Neural cell (in vitro differentiated cells): ENCODE results near the gene ASRGL1. TPM values are rescaled to one million over a fixed set of nuclear protein-coding genes. Genes with fewer than 3 reads are reported as not detected.

Source experiments
- H2AFZ ChIP-seq: fragments of 200-600, 300-800 bp; sonication (generic), shearing (Covaris generic); 2 replicates; pipeline ENCODE4 v1.6.0; 2014; ENCODE audit warnings: low read depth, mild to moderate bottlenecking, antibody characterized with exemption, low read length, moderate library complexity
- H3F3A ChIP-seq: fragments of 200-600 bp; shearing (Covaris generic); 2 replicates; pipeline ENCODE4 v1.6.1; 2016; ENCODE audit warnings: mild to moderate bottlenecking, moderate library complexity, mixed read lengths, antibody characterized with exemption, low read length; ENCODE audit not compliant: insufficient read depth, poor library complexity, severe bottlenecking
- H3K27ac ChIP-seq: fragments of 200-600, 300-800 bp; sonication (generic), shearing (Covaris generic); 2 replicates; pipeline ENCODE4 v1.5.1; 2014; ENCODE audit warnings: mild to moderate bottlenecking, low read length, moderate library complexity
- H3K27me3 ChIP-seq: fragments of 300-800, 200-600 bp; sonication (generic), shearing (Covaris generic); 2 replicates; pipeline ENCODE4 v1.6.0; 2014; ENCODE audit warnings: mild to moderate bottlenecking, low read depth, low read length, moderate library complexity; ENCODE audit not compliant: insufficient read depth
- H3K36me3 ChIP-seq: fragments of 300-800, 200-600 bp; sonication (generic), shearing (Covaris generic); 2 replicates; pipeline ENCODE4 v1.5.1; 2014; ENCODE audit warnings: mild to moderate bottlenecking, antibody characterized with exemption, low read length, moderate library complexity; ENCODE audit not compliant: insufficient read depth
- H3K4me2 ChIP-seq: fragments of 300-800, 200-600 bp; sonication (generic), shearing (Covaris generic); 2 replicates; pipeline ENCODE4 v1.6.0; 2014; ENCODE audit warnings: mild to moderate bottlenecking, low read length
- H3K4me3 ChIP-seq: fragments of 300-800, 200-600 bp; sonication (generic), shearing (Covaris generic); 2 replicates; pipeline ENCODE4 v1.5.1; 2014; ENCODE audit warnings: mild to moderate bottlenecking, low read length, moderate library complexity
- H3K79me2 ChIP-seq: fragments of 200-600 bp; shearing (Covaris generic); replicated peaks from 2 replicates; pipeline ENCODE4 v1.6.0; 2014; ENCODE audit warnings: mild to moderate bottlenecking, low read length, moderate library complexity; ENCODE audit not compliant: insufficient read depth
- H3K9ac ChIP-seq: fragments of 300-800, 200-600 bp; sonication (generic), shearing (Covaris generic); 2 replicates; pipeline ENCODE4 v1.6.1; 2016; ENCODE audit warnings: mild to moderate bottlenecking, low read length, mixed read lengths
- H3K9me2 ChIP-seq: fragments of 200-600 bp; shearing (Covaris generic); 2 replicates; pipeline ENCODE4 v1.6.1; 2016; ENCODE audit warnings: mild to moderate bottlenecking, low read length, mixed read lengths; ENCODE audit not compliant: insufficient read depth
- H3K9me3 ChIP-seq: fragments of 200-600, 300-800 bp; sonication (generic), shearing (Covaris generic); 2 replicates; pipeline ENCODE4 v1.6.1; 2016; ENCODE audit warnings: mild to moderate bottlenecking, mixed run types, low read length, moderate library complexity, mixed read lengths
- H4K20me1 ChIP-seq: fragments of 200-600 bp; shearing (Covaris generic); 2 replicates; pipeline ENCODE4 v1.6.1; 2016; ENCODE audit warnings: mild to moderate bottlenecking, mixed run types; ENCODE audit not compliant: insufficient read depth
- EP300 ChIP-seq: fragments of 450-650 bp; conservative IDR thresholded peaks from 2 replicates; pipeline ENCODE4 v1.6.1; 2014; ENCODE audit warnings: antibody characterized with exemption, mild to moderate bottlenecking, moderate library complexity; ENCODE audit not compliant: poor library complexity, severe bottlenecking
- EZH2 ChIP-seq: fragments of 200-600, 300-800 bp; shearing (Covaris generic), sonication (generic); IDR thresholded peaks from 2 replicates; pipeline ENCODE4 v1.6.1; 2014; ENCODE audit warnings: antibody characterized with exemption, low read length, borderline replicate concordance, mild to moderate bottlenecking; ENCODE audit not compliant: insufficient read depth, poor library complexity, severe bottlenecking
- MXI1 ChIP-seq: fragments of 450-650 bp; conservative IDR thresholded peaks from 2 replicates; pipeline ENCODE4 v1.6.1; 2014; ENCODE audit warnings: antibody characterized with exemption, mild to moderate bottlenecking; ENCODE audit not compliant: poor library complexity, severe bottlenecking
- POLR2AphosphoS5 ChIP-seq: IDR thresholded peaks from 2 replicates; pipeline ENCODE4 v1.6.1; 2012
- RAD21 ChIP-seq: fragments of 450-650 bp; conservative IDR thresholded peaks from 2 replicates; pipeline ENCODE4 v1.6.1; 2014; ENCODE audit warnings: antibody characterized with exemption, mild to moderate bottlenecking, moderate library complexity
- SMC3 ChIP-seq: fragments of 450-650 bp; conservative IDR thresholded peaks from 2 replicates; pipeline ENCODE4 v1.6.1; 2014; ENCODE audit warnings: antibody characterized with exemption, mild to moderate bottlenecking, moderate library complexity; ENCODE audit not compliant: poor library complexity
- TAF1 ChIP-seq: IDR thresholded peaks from 2 replicates; pipeline ENCODE4 v1.6.1; 2012; ENCODE audit warnings: low read depth
- polyA plus RNA-seq: library from polyadenylated mRNA; depleted of rRNA; stranded (reverse); fragments of >200 nt; gene quantifications from 2 replicates; pipeline ENCODE4 v1.2.3, GENCODE V29; 2014
- TF ChIP-seq, protein P1 (sequence below): IDR thresholded peaks from 2 replicates; pipeline ENCODE4 v1.6.1; 2012; ENCODE audit warnings: borderline replicate concordance
- TF ChIP-seq, protein P2 (sequence below): fragments of 450-650 bp; IDR thresholded peaks from 2 replicates; pipeline ENCODE4 v1.5.1; 2014; ENCODE audit warnings: antibody characterized with exemption, mild to moderate bottlenecking, moderate library complexity; ENCODE audit not compliant: poor library complexity, severe bottlenecking

ASRGL1 gene
- polyA plus RNA-seq, 1 donor from 2014 or later, result 129 TPM

DNA sequence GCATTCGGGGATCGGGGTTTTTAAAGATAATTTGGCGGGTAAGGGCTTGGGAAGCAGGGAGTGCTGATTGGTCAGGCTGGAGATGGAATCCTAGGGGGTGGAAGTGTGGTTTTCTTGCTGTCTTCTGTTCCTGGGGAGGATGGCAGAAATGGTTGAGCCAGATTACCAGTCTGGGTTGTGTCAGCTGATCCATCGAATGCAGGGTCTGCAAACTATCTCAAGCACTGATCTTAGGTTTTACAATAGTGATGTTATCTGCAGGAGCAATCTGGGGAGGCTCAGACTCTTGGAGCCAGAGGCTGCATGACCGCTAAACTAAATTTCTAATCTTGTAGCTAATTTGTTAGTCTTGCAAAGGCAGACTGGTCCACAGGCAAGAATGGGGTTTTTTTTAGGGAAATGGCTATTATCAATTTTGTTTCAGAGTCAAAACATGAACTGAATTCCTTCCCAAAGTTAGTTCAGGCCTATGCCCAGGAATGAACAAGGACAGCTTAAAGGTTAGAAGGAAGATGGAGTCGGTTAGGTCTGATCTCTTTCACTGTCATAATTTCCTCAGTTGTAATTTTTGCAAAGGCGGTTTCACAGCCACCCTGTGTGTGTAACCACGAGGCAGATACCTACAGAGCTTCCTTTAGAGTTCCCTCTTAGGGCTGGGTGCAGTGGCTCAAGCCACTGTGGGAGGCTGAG lies 91.8 kb downstream of the ASRGL1 start:
- Histone ChIP-seq H3K9ac (no peak overlapping the region), H3K9me3 (no peaks in the 10 kb centered on the region), H3F3A (no peaks in the 10 kb centered on the region), H3K27ac (no peak overlapping the region), H3K79me2 (no peaks in the 10 kb centered on the region), H2AFZ (no peak overlapping the region), H3K36me3 (no peaks in the 10 kb centered on the region), H3K4me2 (no peak overlapping the region), H4K20me1 (no peaks in the 10 kb centered on the region), H3K27me3 (no peaks in the 10 kb centered on the region), H3K4me3 (no peak overlapping the region), H3K9me2 (no peaks in the 10 kb centered on the region)
- TF ChIP-seq EP300 (no peak), MXI1 (no peak), RAD21 (no peak), POLR2AphosphoS5 (no peak), SMC3 (no peak), TAF1 (no peak), EZH2 (no peak)
- TF ChIP-seq, protein P1, sequence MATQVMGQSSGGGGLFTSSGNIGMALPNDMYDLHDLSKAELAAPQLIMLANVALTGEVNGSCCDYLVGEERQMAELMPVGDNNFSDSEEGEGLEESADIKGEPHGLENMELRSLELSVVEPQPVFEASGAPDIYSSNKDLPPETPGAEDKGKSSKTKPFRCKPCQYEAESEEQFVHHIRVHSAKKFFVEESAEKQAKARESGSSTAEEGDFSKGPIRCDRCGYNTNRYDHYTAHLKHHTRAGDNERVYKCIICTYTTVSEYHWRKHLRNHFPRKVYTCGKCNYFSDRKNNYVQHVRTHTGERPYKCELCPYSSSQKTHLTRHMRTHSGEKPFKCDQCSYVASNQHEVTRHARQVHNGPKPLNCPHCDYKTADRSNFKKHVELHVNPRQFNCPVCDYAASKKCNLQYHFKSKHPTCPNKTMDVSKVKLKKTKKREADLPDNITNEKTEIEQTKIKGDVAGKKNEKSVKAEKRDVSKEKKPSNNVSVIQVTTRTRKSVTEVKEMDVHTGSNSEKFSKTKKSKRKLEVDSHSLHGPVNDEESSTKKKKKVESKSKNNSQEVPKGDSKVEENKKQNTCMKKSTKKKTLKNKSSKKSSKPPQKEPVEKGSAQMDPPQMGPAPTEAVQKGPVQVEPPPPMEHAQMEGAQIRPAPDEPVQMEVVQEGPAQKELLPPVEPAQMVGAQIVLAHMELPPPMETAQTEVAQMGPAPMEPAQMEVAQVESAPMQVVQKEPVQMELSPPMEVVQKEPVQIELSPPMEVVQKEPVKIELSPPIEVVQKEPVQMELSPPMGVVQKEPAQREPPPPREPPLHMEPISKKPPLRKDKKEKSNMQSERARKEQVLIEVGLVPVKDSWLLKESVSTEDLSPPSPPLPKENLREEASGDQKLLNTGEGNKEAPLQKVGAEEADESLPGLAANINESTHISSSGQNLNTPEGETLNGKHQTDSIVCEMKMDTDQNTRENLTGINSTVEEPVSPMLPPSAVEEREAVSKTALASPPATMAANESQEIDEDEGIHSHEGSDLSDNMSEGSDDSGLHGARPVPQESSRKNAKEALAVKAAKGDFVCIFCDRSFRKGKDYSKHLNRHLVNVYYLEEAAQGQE, result no peak
- TF ChIP-seq, protein P2, sequence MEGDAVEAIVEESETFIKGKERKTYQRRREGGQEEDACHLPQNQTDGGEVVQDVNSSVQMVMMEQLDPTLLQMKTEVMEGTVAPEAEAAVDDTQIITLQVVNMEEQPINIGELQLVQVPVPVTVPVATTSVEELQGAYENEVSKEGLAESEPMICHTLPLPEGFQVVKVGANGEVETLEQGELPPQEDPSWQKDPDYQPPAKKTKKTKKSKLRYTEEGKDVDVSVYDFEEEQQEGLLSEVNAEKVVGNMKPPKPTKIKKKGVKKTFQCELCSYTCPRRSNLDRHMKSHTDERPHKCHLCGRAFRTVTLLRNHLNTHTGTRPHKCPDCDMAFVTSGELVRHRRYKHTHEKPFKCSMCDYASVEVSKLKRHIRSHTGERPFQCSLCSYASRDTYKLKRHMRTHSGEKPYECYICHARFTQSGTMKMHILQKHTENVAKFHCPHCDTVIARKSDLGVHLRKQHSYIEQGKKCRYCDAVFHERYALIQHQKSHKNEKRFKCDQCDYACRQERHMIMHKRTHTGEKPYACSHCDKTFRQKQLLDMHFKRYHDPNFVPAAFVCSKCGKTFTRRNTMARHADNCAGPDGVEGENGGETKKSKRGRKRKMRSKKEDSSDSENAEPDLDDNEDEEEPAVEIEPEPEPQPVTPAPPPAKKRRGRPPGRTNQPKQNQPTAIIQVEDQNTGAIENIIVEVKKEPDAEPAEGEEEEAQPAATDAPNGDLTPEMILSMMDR, result no peak

- TF ChIP-seq POLR2AphosphoS5, result no peak
- no peak for TF ChIP-seq EZH2
- TF ChIP-seq, protein P1, result no peak
- TF ChIP-seq SMC3, result no peak
- no peak for TF ChIP-seq TAF1
- no peak overlapping the region for H3K4me2 ChIP-seq
- no peak overlapping the region for H2AFZ ChIP-seq
These were observed 93.2 kb downstream of the ASRGL1 start for GRCh38 chr11:62430425-62430824.

More at GRCh38 chr11:62430425-62430824, 93.2 kb downstream of the ASRGL1 start:
- Histone ChIP-seq H3K4me3 (no peak overlapping the region), H3K9me2 (no peaks in the 10 kb centered on the region), H3K36me3 (no peaks in the 10 kb centered on the region), H3K27me3 (no peaks in the 10 kb centered on the region), H3F3A (no peaks in the 10 kb centered on the region), H3K9me3 (no peaks in the 10 kb centered on the region), H3K27ac (no peak overlapping the region), H3K79me2 (no peaks in the 10 kb centered on the region), H4K20me1 (no peaks in the 10 kb centered on the region), H3K9ac (no peak overlapping the region)
